ENCODE measurements around the gene HAT1. TPM values are rescaled to one million over a fixed set of nuclear protein-coding genes. Genes with fewer than 3 reads are reported as not detected.

The HAT1 gene
- total RNA-seq, 4 donors from 2014 or later = 17.0 to 38.6 (median 22.7) TPM

- TF ChIP-seq CTCF (IDR thresholded peaks at IDR 0.05; ENCODE audit: low read depth) = no peak
Measured at GRCh38 chr2:171943869-171944268, 21.6 kb downstream of the HAT1 start.

DNA sequence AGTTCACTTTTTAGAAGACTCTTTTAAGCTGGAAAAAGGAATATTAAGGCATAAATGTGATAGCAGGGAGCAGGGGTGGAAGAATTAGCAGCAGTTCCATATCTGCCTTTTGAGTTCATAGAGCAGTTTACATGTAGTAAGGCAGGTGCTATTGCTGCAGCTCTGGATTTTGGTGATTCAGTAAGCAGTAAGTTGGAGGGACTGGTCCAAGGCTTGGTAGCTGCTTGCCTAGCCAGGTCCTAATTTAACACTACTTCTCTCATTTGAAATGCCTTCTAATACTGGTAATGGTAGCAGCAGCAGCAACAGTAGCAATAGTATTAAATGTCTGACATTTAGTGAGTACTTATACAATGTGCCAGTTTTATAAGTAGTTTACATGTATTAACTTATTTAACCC lies 30.0 kb downstream of the HAT1 start:
- TF ChIP-seq CTCF (IDR thresholded peaks at IDR 0.05; ENCODE audit: low read depth) = no peak

GRCh38 chr2:171952748-171953147 lies 30.5 kb downstream of the HAT1 start:
- no peak for TF ChIP-seq CTCF (IDR thresholded peaks at IDR 0.05; ENCODE audit: low read depth)

- TF ChIP-seq CTCF (IDR thresholded peaks at IDR 0.05; ENCODE audit: low read depth) = no peak
Measured at GRCh38 chr2:171956135-171956825, 34.0 kb downstream of the HAT1 start.

- no peak for TF ChIP-seq CTCF (IDR thresholded peaks at IDR 0.05; ENCODE audit: low read depth)
Measured at GRCh38 chr2:171957061-171957460, 34.8 kb downstream of the HAT1 start.

DNA sequence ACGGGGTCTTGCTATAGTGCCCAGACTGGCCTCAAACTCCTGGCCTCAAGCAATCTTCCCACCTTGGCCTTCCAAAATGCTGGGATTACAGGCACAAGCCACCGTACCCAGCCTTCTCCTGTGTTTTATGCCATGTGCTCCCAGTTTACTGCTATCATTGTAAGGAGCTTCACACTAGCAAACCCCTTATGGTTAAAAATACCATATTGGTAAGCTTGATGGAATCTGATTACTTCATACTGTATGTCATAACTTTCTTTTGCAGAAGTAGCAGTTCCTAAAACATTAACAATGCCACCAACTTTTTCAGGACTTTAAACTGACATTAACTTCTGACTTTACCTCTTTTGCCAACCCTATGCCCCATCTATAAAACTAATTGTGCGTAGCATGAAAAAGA lies 36.2 kb downstream of the HAT1 start:
- no peak for TF ChIP-seq CTCF (IDR thresholded peaks at IDR 0.05; ENCODE audit: low read depth)

DNA sequence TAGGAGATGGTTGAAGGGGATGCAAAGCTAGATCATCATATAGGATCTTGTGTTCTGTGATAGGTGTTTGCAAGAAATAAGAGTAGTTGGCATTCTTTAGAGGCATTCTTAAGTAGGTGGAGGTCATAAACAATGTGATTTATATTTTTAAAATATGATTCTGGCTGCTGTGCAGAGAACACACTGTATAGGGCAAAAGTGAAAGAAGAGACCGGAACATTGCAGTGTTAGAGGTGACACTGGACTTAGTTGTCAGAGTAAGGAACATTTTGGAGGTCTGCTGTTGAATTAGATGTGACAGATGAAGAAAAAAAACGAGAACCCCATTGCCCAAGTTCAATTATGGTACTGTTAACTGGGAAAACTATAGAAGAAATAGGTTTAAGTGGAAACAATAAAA lies 37.7 kb downstream of the HAT1 start:
- TF ChIP-seq CTCF (IDR thresholded peaks at IDR 0.05; ENCODE audit: low read depth) = no peak
